GM12873 (cell line): ENCODE results near the gene RALGAPB.

Experiments used
- TF ChIP-seq, protein P1 (sequence below): IDR thresholded peaks from 2 replicates; pipeline ENCODE4 v1.5.1; 2012; ENCODE audit warnings: low read depth, mild to moderate bottlenecking, moderate library complexity, low read length, control low read depth; ENCODE audit not compliant: insufficient read depth; ENCODE audit errors: missing control alignments

The RALGAPB gene

DNA sequence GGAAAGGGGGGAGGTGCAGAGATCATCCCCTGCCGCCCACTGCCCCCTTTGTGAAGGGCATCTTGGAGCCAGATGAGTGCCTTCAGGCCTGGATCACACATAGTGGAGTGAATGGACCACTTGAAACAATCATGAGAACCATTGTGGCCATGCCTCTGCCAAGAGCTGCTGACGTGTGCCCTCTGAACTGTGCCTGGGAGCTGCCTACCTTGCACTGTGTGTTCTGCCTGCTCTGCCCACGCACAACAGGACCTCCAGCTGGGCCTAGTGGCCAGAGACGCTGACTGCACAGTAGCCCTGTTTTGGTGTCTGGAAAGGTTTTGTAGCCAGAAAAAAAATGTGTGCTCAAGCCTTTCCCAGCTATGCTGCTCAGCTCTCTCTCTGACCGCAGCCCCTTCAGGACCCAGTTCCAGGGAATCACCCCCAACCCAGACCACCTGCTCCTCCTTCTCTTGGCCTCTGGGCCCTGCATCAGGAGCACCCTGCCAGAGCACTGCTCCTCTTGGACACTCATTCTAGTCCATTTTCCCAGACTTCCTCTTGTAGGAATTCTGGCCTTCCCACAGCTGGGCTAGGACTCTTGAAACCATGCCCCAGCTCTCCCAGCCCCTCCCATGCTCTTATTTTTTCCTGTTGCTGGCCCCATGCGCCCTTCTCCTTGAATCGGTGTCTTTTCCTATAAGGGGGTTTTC, 106.7 kb downstream of the RALGAPB start:
- TF ChIP-seq, protein P1, sequence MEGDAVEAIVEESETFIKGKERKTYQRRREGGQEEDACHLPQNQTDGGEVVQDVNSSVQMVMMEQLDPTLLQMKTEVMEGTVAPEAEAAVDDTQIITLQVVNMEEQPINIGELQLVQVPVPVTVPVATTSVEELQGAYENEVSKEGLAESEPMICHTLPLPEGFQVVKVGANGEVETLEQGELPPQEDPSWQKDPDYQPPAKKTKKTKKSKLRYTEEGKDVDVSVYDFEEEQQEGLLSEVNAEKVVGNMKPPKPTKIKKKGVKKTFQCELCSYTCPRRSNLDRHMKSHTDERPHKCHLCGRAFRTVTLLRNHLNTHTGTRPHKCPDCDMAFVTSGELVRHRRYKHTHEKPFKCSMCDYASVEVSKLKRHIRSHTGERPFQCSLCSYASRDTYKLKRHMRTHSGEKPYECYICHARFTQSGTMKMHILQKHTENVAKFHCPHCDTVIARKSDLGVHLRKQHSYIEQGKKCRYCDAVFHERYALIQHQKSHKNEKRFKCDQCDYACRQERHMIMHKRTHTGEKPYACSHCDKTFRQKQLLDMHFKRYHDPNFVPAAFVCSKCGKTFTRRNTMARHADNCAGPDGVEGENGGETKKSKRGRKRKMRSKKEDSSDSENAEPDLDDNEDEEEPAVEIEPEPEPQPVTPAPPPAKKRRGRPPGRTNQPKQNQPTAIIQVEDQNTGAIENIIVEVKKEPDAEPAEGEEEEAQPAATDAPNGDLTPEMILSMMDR = no peak

DNA sequence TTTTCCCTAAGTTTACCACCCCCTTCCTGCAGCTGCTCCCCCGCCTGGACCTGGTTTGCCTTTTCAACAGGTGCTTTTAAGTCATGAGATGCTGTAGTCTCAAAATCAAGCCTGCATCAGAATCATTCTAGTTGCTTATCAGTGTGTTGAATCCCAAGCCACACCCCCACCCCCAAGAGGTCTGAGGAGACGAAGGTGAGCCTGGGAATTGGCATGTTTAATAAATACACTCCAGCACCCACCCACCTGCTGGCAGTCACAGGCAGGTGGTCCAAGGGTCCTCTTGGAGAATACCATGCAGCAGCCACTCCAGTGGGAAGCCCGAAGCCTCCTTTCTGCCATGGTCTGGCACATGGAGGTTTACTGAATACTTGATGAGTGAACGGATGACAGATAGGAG, 107.3 kb downstream of the RALGAPB start:
- TF ChIP-seq, protein P1 = no peak

DNA sequence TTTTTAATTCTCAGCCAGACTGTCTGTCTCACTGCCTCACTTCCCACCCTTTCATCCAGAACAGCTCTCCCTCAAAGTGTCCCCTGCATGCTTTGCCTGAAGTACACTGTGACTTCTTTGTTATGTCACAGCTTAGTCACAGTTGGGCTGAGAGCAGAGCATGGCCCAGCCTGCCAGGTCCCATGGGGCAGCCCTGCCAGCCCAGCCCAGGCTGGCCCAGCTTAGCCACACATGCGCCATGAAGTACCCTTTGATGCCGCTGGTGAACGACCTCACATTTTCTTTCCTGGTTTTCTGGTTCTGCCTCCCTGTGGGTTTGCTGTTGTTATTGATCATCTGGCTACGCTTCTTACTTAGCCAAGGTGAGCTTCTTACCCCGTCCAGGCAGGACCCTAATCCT, 108.4 kb downstream of the RALGAPB start, which contains the start of gene ADIG:
TSS of gene ADIG (plus strand) at position 185 of the 400 bp plus-strand sequence. CDS start at position 239, 54 bp downstream.
- TF ChIP-seq, protein P1 = no peak

DNA sequence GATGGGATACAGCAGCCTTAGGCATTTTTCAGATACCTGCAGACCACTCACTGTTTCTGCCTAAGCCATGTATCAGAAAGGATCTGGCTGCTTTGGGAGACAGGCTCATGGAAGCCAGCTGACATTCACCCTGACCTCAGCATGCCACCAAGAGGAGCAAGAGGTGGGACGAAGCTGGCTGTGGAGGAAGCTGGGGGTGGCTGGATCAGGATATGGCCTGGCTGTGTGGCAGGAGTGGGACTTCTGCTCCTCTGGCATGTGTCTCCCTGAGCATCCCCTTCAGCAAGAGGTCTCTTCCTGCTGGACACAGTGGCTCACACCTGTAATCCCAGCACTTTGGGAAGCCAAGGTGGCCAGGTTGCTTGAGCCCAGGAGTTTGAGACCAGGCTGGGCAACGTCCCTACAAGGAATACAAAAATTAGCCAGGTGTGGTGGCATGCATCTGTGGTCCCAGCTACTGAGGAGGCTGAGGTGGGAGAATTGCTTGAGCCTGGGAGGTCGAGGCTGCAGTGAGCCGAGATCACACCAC, 109.3 kb downstream of the RALGAPB start:
- TF ChIP-seq, protein P1 = no peak

DNA sequence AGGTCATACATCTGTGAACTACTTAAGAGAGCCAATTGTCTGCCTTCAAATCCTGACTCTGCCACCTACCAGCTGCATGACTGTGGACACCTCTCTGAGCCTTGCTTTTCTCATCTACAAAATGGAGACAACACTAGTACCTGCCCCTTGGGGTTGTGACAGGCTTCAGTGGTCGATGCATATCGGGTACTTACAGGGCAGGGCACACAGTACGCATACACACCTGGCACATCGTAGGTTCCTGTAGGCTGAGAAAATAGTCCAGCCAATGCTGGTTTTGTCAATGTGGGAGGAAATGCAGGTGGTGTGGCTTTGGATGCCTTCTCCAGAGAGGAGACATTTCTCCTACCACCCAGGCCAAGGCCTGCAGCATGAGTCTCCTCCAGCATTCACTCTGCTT, 110.7 kb downstream of the RALGAPB start:
- TF ChIP-seq, protein P1 = no peak

DNA sequence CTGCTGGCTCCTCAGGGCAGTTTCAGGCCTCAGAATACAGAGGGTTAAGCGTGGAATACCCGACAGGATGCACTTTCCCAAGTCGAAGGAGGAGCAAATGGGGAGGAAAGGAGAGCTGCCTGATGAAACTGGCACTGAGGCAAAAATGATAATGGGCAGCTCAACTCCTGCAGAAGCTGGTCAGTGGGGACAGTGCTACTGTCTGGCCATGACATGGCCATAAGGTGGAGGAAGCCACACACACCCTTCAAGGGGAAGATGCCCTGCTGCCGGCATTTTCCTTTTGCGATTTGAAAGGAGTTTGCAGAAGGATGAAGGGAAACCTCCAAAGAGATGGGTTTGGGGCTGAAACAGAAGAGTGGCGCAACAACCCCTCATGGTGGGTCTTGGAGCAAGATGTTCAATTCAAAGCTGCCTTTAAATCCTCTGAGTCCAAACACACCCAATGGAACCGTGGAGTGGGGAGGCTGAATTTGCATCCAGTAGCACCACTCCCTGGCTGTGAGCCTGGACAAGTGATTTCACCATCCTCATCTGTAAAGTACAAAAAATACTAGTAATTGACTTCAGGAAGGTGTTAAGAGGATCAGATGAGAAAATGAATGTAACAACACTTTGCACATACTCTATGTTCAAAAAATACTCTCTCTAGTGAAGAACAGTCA, 111.6 kb downstream of the RALGAPB start:
- TF ChIP-seq, protein P1 = no peak

DNA sequence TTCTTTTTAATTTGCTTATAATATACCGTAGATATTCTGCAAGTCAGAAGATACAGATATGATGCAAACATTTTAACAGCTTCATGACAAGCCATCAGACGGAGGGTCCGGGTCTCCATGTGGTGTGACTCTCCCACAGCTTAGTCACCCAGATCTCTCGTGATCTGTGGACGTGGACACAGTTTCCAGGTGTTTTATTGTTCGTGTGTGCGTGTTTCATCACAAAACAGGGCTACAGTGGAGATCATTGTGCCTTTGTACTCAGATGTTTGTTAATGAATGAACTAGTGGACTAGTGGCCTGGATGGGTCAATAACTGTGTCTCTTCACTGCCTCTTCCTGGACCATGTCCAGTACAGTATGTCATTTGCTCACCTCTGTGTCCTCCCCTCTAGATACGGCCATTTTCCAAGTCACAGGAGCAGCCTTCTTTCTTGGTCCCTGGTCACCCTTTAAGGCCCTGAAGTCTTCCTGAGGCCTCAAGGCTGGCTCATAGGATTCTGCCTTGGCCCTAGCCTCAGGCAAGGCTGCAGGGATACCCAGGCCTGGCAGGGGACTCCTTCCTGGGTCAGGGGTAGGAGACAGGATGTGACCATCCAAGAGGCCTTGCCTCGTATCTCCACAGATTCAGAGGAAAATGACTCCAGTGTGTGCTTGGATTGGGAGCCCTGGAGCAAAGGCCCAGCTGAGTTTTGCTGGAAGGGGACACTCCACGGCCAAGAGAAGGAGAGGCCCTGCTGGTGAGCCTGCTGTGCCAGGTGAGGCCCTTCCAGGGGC, 112.9 kb downstream of the RALGAPB start:
- TF ChIP-seq, protein P1 = no peak
